GM12878 (cell line): ENCODE data around the gene RHBG. TPM values are rescaled to one million over a fixed set of nuclear protein-coding genes. Genes with fewer than 3 reads are reported as not detected.
A peak's percentile ranks its signal among the peaks of the same experiment; 100 is the strongest.

ENCODE experiments used
- ATAC-seq: fragments of 200-7000 bp; cut with Tn5 transposase; 3 replicates; pipeline ENCODE4 v1.9.1; 2020; ENCODE audit warnings: mild to moderate bottlenecking, moderate library complexity
- BruUV-seq: library from RNA; stranded (reverse); fragments of 400-500 nt; replicated peaks from 2 replicates; lab custom pipeline; 2021; lab: Mats Ljungman, UMichigan
- CTCF ChIA-PET: fragments of 300-600 bp; sonication (Branson Sonifier 250); formaldehyde crosslinking; extraction: SDS; loops from one replicate; lab custom pipeline; 2021; ENCODE audit warnings: inconsistent platforms; lab: Yijun Ruan, JAX
- POLR2A ChIA-PET: fragments of 350-600 bp; formaldehyde crosslinking; extraction: SDS; loops from one replicate; lab custom pipeline; 2021; ENCODE audit warnings: inconsistent platforms; lab: Charles Lee
- RAD21 ChIA-PET: fragments of 300-600 bp; sonication (Branson Sonifier 250); formaldehyde crosslinking; loops from one replicate; lab custom pipeline; 2023; ENCODE audit warnings: antibody characterized with exemption; ENCODE audit not compliant: unreplicated experiment; lab: Charles Lee
- SMC1A ChIA-PET: fragments of 300-600 bp; sonication (Branson Sonifier 250); formaldehyde crosslinking; loops from one replicate; lab custom pipeline; 2023; ENCODE audit not compliant: unreplicated experiment, uncharacterized antibody; lab: Charles Lee
- DNase-seq: peaks from one replicate; pipeline ENCODE4 v3.0.0-alpha.2; 2011; ENCODE audit warnings: low read depth, low spot score
- FAIRE-seq: peaks from 3 replicates; lab custom pipeline; 2011; peaks lifted over from hg19 to GRCh38; lab: Jason Lieb, UNC
- H2AFZ ChIP-seq: 2 replicates; pipeline ENCODE4 v1.6.0; 2011; ENCODE audit warnings: low read depth, low read length, control low read depth; ENCODE audit not compliant: control insufficient read depth
- H3K27ac ChIP-seq: 2 replicates; pipeline ENCODE4 v1.5.1; 2011; ENCODE audit warnings: control low read depth; ENCODE audit not compliant: control insufficient read depth, insufficient read depth
- H3K27me3 ChIP-seq, 2 experiments: replicated peaks in 1 of 2; 2 replicates each; pipeline versions ENCODE4 v1.6.0 to v1.6.1; 2011; ENCODE audit warnings: low read length in 1 of 2; ENCODE audit not compliant: control insufficient read depth in 2 of 2, insufficient read depth in 2 of 2
- H3K36me3 ChIP-seq, 2 experiments: 2 replicates each; pipeline ENCODE4 v1.5.1; 2011; ENCODE audit warnings: low read length in 1 of 2; ENCODE audit not compliant: control insufficient read depth in 2 of 2, insufficient read depth in 2 of 2
- H3K4me1 ChIP-seq: 2 replicates; pipeline ENCODE4 v1.6.1; 2011; ENCODE audit warnings: mild to moderate bottlenecking, low read length, moderate library complexity, mixed read lengths; ENCODE audit not compliant: control insufficient read depth, insufficient read depth
- H3K4me2 ChIP-seq: 2 replicates; pipeline ENCODE4 v1.6.0; 2011; ENCODE audit warnings: control low read depth; ENCODE audit not compliant: control insufficient read depth, insufficient read depth
- H3K4me3 ChIP-seq: fragments of 200-600 bp; sonication (generic); 2 replicates; pipeline ENCODE4 v1.5.1; 2016
- H3K79me2 ChIP-seq: 2 replicates; pipeline ENCODE4 v1.6.0; 2011; ENCODE audit warnings: low read length; ENCODE audit not compliant: control insufficient read depth, insufficient read depth
- H3K9ac ChIP-seq: 2 replicates; pipeline ENCODE4 v1.8.0; 2011; ENCODE audit warnings: low read length, control low read depth, mixed read lengths; ENCODE audit not compliant: control insufficient read depth, insufficient read depth
- H3K9me3 ChIP-seq: replicated peaks from 3 replicates; pipeline ENCODE4 v1.5.1; 2011; ENCODE audit warnings: mild to moderate bottlenecking, low read length; ENCODE audit not compliant: control insufficient read depth, insufficient read depth
- H4K20me1 ChIP-seq: 2 replicates; pipeline ENCODE4 v1.6.0; 2011; ENCODE audit not compliant: control insufficient read depth, insufficient read depth
- NR2C1 ChIP-seq: fragments of 450-650 bp; IDR thresholded peaks from 2 replicates; pipeline ENCODE4 v1.6.1; 2017; ENCODE audit warnings: antibody characterized with exemption, mild to moderate bottlenecking, moderate library complexity
- ZNF384 ChIP-seq: IDR thresholded peaks from 2 replicates; pipeline ENCODE4 v1.6.1; 2012; ENCODE audit warnings: low read depth, mild to moderate bottlenecking, low read length, improper control_type of control experiment, borderline replicate concordance
- WGBS: methylation state at CpG from one replicate; pipeline ENCODE4 v1.1.6; 2016; ENCODE audit warnings: low lambda C conversion rate; ENCODE audit not compliant: insufficient replicate concordance, insufficient coverage; ENCODE audit errors: missing lambda C conversion rate; 5-methylcytosine and 5-hydroxymethylcytosine counted together
- in situ Hi-C: fragments of 300-500 bp; cut with MboI; formaldehyde crosslinking; loops from 9 replicates; pipeline ENCODE4 v1.14.3; 2018; ENCODE audit warnings: mixed read lengths
- intact Hi-C: fragments of 100-400 bp; cut with micrococcal nuclease; formaldehyde crosslinking; loops from one replicate; pipeline ENCODE4 v1.14.2; 2022; ENCODE audit not compliant: unreplicated experiment
- polyA plus RNA-seq, 11 experiments: library from polyadenylated mRNA; depleted of rRNA in 4 of 11; unstranded in 6 of 11; stranded (reverse) in 5 of 11; fragments of >200 nt; fragmentation: Nextera tagmentation in 4 of 11; fragmentation: Illumina TruSeq in 1 of 11; extraction: Ambion mirVana in 4 of 11; extraction: Trizol in 1 of 11; gene quantifications; 1 replicate in 1 of 11; 2 replicates in 10 of 11; pipeline versions ENCODE4 v1.2.1 to v1.2.3, GENCODE V29; 2011 to 2016; ENCODE audit warnings: inconsistent platforms in 2 of 11, missing spikeins in 2 of 11, low read depth in 1 of 11
- total RNA-seq, 4 experiments: library from RNA; depleted of rRNA in 3 of 4; stranded (reverse); fragments of >200 nt in 3 of 4; fragmentation: Illumina TruSeq in 1 of 4; extraction: Trizol in 1 of 4; gene quantifications; 2 replicates each; pipeline versions ENCODE4 v1.2.1 to v1.2.3, GENCODE V29; 2013 to 2021
- TF ChIP-seq, protein P1 (sequence below): IDR thresholded peaks from 2 replicates; pipeline ENCODE4 v1.6.1; 2012; ENCODE audit warnings: mild to moderate bottlenecking, low read depth, low read length
- TF ChIP-seq, protein P2 (sequence below): IDR thresholded peaks from 2 replicates; pipeline ENCODE4 v1.6.1; 2012; ENCODE audit warnings: low read depth, low read length, improper control_type of control experiment

Gene RHBG
- total and polyA plus RNA-seq, 10 of the 15 experiments (the other 5 are each of a cell fraction or from before 2014, with no cell fraction given) = not detected

DNA sequence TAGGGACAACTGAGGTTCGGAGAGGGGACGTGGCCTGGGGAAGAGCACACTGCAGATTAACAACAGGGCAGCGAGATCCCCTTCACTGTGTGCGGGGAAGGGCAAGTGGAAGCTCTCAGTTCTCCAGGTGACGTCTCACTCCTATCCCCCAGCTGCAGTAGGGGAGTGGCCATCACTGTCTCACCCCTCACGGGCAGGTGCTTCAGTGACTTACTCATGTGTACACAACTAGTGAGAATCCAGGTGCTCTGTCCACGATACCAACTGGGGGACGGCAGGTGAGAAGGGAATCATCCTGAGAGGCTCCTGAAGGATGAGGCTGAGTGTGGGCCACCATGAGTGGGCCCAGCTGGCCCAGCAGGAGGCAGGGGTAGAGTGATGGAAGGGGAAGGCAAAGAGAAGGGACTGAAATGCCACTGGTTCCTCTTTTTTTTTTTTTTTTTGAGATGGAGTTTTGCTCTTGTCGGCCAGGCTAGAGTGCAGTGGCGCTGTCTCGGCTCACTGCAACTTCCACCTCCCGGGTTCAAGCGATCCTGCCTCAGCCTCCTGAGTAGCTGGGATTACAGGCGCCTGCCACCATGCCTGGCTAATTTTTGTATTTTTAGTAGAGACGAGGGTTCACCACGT, 25.9 kb downstream of the RHBG start:
- 24% methylated on average over 15 of the region's 16 CpGs for WGBS
- BruUV-seq = no TSS peak
- ATAC-seq = no peak; the same call in 2 of the 3 replicates

More for the DNA sequence above, 25.9 kb downstream of the RHBG start:
- no peaks in the 10 kb centered on the region; the same call in 1 of the 2 replicates for H3K4me1 ChIP-seq
- FAIRE-seq = no peak
- ChIA-PET CTCF (interaction anchor here (0.8 to 1.3 kb wide), 2 partner anchors 12 to 51 kb away, joined by 4 to 5 read pairs; no protein-coding TSS in a partner anchor), POLR2A (no interaction called here), RAD21 (no interaction called here), SMC1A (interaction anchor here (0.6 to 1.7 kb wide), 3 partner anchors 9 to 927 kb away, joined by 3 to 5 read pairs (median 4); no protein-coding TSS in a partner anchor)
- no peak overlapping the region for H3K27ac ChIP-seq
- H3K9me3 ChIP-seq = no peaks in the 10 kb centered on the region
- intact Hi-C loops (no loop called here), in situ Hi-C loops (no loop called here)
- no peaks in the 10 kb centered on the region; a peak in 1 of 4 replicates for H3K27me3 ChIP-seq
- TF ChIP-seq, protein P1, sequence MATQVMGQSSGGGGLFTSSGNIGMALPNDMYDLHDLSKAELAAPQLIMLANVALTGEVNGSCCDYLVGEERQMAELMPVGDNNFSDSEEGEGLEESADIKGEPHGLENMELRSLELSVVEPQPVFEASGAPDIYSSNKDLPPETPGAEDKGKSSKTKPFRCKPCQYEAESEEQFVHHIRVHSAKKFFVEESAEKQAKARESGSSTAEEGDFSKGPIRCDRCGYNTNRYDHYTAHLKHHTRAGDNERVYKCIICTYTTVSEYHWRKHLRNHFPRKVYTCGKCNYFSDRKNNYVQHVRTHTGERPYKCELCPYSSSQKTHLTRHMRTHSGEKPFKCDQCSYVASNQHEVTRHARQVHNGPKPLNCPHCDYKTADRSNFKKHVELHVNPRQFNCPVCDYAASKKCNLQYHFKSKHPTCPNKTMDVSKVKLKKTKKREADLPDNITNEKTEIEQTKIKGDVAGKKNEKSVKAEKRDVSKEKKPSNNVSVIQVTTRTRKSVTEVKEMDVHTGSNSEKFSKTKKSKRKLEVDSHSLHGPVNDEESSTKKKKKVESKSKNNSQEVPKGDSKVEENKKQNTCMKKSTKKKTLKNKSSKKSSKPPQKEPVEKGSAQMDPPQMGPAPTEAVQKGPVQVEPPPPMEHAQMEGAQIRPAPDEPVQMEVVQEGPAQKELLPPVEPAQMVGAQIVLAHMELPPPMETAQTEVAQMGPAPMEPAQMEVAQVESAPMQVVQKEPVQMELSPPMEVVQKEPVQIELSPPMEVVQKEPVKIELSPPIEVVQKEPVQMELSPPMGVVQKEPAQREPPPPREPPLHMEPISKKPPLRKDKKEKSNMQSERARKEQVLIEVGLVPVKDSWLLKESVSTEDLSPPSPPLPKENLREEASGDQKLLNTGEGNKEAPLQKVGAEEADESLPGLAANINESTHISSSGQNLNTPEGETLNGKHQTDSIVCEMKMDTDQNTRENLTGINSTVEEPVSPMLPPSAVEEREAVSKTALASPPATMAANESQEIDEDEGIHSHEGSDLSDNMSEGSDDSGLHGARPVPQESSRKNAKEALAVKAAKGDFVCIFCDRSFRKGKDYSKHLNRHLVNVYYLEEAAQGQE = no peak
- TF ChIP-seq NR2C1 (no peak), ZNF384 (peak; percentile 22; the same call in 1 of the 2 replicates)
- TF ChIP-seq, protein P2, sequence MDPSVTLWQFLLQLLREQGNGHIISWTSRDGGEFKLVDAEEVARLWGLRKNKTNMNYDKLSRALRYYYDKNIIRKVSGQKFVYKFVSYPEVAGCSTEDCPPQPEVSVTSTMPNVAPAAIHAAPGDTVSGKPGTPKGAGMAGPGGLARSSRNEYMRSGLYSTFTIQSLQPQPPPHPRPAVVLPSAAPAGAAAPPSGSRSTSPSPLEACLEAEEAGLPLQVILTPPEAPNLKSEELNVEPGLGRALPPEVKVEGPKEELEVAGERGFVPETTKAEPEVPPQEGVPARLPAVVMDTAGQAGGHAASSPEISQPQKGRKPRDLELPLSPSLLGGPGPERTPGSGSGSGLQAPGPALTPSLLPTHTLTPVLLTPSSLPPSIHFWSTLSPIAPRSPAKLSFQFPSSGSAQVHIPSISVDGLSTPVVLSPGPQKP = no peak
- no peak for DNase-seq
- no peaks in the 10 kb centered on the region for H4K20me1 ChIP-seq
- H3K9ac ChIP-seq = no peak overlapping the region
- H3K4me3 ChIP-seq = no peak overlapping the region
- no peaks in the 10 kb centered on the region for H3K79me2 ChIP-seq
- H3K4me2 ChIP-seq = no peak overlapping the region
- H3K36me3 ChIP-seq = no peaks in the 10 kb centered on the region
- no peak overlapping the region for H2AFZ ChIP-seq
